ENCODE measurements around the gene ZBP1. TPM values are rescaled to one million over a fixed set of nuclear protein-coding genes. Genes with fewer than 3 reads are reported as not detected.

ZBP1 gene
- total and polyA plus RNA-seq, 8 donors = 0.11 to 5.3 (median 0.39) TPM; not detected in 2

DNA sequence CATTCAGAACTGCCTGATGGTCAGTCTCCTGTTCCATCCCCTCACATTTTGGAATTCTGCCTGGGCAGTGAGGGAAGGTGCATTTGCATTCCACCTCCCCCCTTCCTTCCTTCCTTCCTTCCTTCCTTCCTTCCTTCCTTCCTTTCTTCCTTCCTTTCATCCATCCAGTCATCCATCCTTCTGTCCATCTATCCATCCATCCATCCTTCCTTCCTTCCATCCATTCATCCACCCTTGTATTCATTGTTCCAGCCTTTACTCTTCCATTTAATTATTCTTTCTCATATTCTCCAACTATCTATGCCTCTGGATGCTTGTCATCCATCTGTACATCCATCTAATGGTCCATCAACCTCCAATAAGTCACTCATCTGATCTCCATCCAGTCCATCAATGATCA is 45.3 kb downstream of the ZBP1 start:
- Histone ChIP-seq H3K4me1 (no peaks in the 10 kb centered on the region), H3K9me3 (no peaks in the 10 kb centered on the region), H3K4me3 (no peak overlapping the region), H3K36me3 (no peaks in the 10 kb centered on the region), H3K27me3 (peaks cover 0 to 63% of the 10 kb centered on the region in 2 donors), H3K27ac (no peak overlapping the region)
- DNase-seq = no peak
- intact Hi-C loops (cut with DNase I) = loop anchor here in 1 of 2 donors (5.0 kb wide), 1 partner anchor 53 kb away; no protein-coding TSS in a partner anchor
- TF ChIP-seq, protein P1, sequence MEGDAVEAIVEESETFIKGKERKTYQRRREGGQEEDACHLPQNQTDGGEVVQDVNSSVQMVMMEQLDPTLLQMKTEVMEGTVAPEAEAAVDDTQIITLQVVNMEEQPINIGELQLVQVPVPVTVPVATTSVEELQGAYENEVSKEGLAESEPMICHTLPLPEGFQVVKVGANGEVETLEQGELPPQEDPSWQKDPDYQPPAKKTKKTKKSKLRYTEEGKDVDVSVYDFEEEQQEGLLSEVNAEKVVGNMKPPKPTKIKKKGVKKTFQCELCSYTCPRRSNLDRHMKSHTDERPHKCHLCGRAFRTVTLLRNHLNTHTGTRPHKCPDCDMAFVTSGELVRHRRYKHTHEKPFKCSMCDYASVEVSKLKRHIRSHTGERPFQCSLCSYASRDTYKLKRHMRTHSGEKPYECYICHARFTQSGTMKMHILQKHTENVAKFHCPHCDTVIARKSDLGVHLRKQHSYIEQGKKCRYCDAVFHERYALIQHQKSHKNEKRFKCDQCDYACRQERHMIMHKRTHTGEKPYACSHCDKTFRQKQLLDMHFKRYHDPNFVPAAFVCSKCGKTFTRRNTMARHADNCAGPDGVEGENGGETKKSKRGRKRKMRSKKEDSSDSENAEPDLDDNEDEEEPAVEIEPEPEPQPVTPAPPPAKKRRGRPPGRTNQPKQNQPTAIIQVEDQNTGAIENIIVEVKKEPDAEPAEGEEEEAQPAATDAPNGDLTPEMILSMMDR (IDR thresholded peaks at IDR 0.05) = no peak
- no peak for ATAC-seq

DNA sequence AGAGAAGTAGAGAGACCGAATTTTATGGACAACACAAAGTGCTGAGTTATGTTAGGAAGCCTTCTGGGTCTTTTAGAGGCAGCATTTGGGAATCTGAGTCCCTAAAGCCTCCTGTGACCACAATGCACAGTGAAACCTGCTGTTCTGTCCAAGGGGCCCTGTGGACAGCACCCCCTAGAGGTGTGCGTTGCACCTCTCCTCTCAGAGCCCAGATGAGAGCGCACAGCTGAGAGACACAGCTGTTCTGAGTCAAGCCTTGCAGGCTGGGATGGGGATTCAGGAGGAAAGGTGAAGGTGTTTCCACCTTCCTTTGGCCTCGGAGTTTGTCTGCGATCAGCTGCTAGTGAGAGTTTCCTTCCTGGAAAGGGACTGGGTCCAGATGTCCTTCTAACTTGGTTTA is 46.3 kb downstream of the ZBP1 start:
- DNase-seq (no peak), ATAC-seq (no peak)
- intact Hi-C loops (cut with DNase I) = no loop called here
- H3K4me3 ChIP-seq = no peak overlapping the region
- H3K4me1 ChIP-seq = no peaks in the 10 kb centered on the region
- H3K27me3 ChIP-seq = peaks cover 0 to 55% of the 10 kb centered on the region in 2 donors
- no peak overlapping the region for H3K27ac ChIP-seq
- no peaks in the 10 kb centered on the region for H3K36me3 ChIP-seq
- H3K9me3 ChIP-seq = no peaks in the 10 kb centered on the region
- TF ChIP-seq, protein P1 (IDR thresholded peaks at IDR 0.05) = no peak

DNA sequence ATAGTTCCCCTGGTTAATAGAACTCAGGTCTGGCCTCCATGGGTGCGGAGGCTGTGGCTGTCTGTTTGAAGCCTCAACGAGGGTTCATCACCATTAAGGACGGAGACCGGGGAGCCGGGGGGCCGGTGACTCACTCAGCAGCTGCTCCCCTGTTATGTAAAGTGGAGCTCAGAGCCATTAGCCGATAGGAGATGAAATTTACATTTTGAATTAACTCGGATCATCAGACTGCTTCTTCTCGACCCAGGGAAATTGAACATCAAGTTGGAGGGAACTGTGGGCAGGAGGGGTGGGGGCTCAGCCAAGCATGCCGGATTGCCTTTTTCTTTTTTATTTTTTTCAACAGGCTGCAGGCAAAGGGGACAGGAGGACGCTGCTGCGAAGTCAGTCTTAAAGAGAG is 47.0 kb downstream of the ZBP1 start:
- Histone ChIP-seq H3K27ac (no peak overlapping the region), H3K4me3 (no peak overlapping the region), H3K4me1 (no peaks in the 10 kb centered on the region), H3K36me3 (no peaks in the 10 kb centered on the region), H3K27me3 (peaks cover 0 to 55% of the 10 kb centered on the region in 2 donors), H3K9me3 (no peaks in the 10 kb centered on the region)
- no peak for ATAC-seq
- no peak for DNase-seq
- TF ChIP-seq, protein P1 (IDR thresholded peaks at IDR 0.05) = no peak
- intact Hi-C loops (cut with DNase I) = no loop called here

DNA sequence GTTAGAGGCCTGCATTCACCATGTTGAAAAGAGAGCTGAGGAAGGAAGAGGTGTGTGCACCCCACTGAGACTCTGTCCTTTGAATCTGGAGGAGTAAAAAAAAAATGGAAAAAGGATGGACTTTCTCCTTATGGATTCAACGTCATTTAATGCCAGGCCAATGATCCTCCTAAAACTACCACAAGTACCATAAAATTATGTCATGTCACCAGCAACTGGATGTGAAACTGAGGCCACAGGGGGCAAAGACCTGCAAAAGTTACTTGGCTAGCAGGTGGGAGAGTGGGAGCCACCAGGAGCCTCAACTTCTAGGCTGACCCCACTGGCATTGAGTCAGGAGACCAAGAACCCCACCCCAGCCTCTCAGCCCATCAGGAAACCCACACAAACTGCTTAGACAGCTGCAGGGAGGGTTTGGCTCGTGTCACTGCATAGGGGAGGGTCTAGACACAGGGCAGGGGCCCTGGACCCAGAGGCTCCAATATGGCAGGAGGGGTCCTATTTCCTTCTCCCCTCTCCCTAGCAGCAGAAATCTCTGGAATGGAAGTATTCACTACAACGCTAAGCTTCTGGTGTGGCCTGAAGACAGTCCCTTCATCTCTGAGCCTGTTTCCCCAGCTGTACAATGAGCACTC is 48.3 kb downstream of the ZBP1 start:
- H3K27me3 ChIP-seq = peaks cover 0 to 47% of the 10 kb centered on the region in 2 donors
- intact Hi-C loops (cut with DNase I) = no loop called here
- H3K27ac ChIP-seq = no peak overlapping the region
- H3K4me3 ChIP-seq = no peak overlapping the region
- H3K9me3 ChIP-seq = no peaks in the 10 kb centered on the region
- ATAC-seq (no peak), DNase-seq (no peak)
- H3K4me1 ChIP-seq = no peaks in the 10 kb centered on the region
- TF ChIP-seq, protein P1 (IDR thresholded peaks at IDR 0.05) = no peak
- no peaks in the 10 kb centered on the region for H3K36me3 ChIP-seq

DNA sequence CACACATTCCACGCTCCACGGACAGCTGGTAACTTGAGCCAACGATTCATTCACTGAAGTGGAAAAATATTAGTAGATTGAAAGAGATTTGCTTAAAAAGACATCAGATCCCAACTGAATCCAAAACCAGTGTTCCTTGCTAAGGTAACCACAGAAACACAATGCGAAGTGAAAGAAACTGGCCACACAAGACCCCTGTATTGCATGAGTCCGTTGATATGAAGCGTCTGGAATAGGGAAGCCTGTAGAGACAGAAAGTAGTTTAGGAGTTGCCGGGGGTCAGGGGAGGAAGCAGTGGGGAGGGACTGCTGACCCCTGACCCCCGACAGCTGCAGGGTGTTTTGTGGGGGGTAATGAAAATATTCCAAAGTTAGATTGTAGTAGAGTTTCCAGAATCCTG is 49.3 kb downstream of the ZBP1 start:
- Histone ChIP-seq H3K27ac (no peak overlapping the region), H3K27me3 (peaks cover 0 to 40% of the 10 kb centered on the region in 2 donors), H3K4me3 (no peak overlapping the region), H3K4me1 (no peaks in the 10 kb centered on the region), H3K9me3 (no peaks in the 10 kb centered on the region), H3K36me3 (no peaks in the 10 kb centered on the region)
- TF ChIP-seq, protein P1 (IDR thresholded peaks at IDR 0.05) = no peak
- ATAC-seq (no peak), DNase-seq (no peak)
- intact Hi-C loops (cut with DNase I) = no loop called here
